GM12892 (cell line): ENCODE results near the gene SORT1.
"Not testable (repeated sequence)": the region's sequence is repeated elsewhere in the genome, so short reads cannot be mapped to it uniquely, and the experiment has no call there.

Source experiments
- DNase-seq: peaks from one replicate; pipeline ENCODE4 v3.0.0; 2011; ENCODE audit not compliant: insufficient read length
- FAIRE-seq: peaks from 2 replicates; lab custom pipeline; 2011; peaks lifted over from hg19 to GRCh38; lab: Jason Lieb, UNC
- POLR2A ChIP-seq: IDR thresholded peaks from 2 replicates; pipeline ENCODE4 v1.6.1; 2011; ENCODE audit warnings: low read depth, low read length, control low read depth
- POLR2AphosphoS5 ChIP-seq: IDR thresholded peaks from 2 replicates; pipeline ENCODE4 v1.6.1; 2011; ENCODE audit warnings: low read depth, low read length, control low read depth
- TAF1 ChIP-seq: IDR thresholded peaks from 2 replicates; pipeline ENCODE4 v1.6.1; 2011; ENCODE audit warnings: low read depth, mild to moderate bottlenecking, control low read depth, low read length, borderline replicate concordance

The SORT1 gene

GRCh38 chr1:109316506-109316905 is 81.2 kb downstream of the SORT1 start:
- FAIRE-seq (no peak), DNase-seq (no peak)
- TF ChIP-seq POLR2AphosphoS5 (no peak), POLR2A (no peak), TAF1 (no peak)

GRCh38 chr1:109315288-109315687 is 82.4 kb downstream of the SORT1 start:
- TF ChIP-seq POLR2A, result no peak
- TF ChIP-seq TAF1, result no peak
- TF ChIP-seq POLR2AphosphoS5, result no peak
- FAIRE-seq (no peak), DNase-seq (no peak)

- no peak for DNase-seq
- TF ChIP-seq POLR2A (no peak), TAF1 (no peak), POLR2AphosphoS5 (no peak)
- no peak for FAIRE-seq
These were observed 82.9 kb downstream of the SORT1 start for GRCh38 chr1:109314795-109315194.

GRCh38 chr1:109312978-109313775 is 84.5 kb downstream of the SORT1 start:
- no peak for FAIRE-seq
- TF ChIP-seq POLR2A (no peak), POLR2AphosphoS5 (no peak), TAF1 (no peak)
- DNase-seq, result no peak

- no peak for TF ChIP-seq POLR2A
- TF ChIP-seq POLR2AphosphoS5, result no peak
- TF ChIP-seq TAF1, result no peak
- no peak for FAIRE-seq
These were observed 85.5 kb downstream of the SORT1 start for GRCh38 chr1:109312246-109312645.

GRCh38 chr1:109309347-109309746 is 88.4 kb downstream of the SORT1 start:
- no peak for TF ChIP-seq TAF1
- no peak for TF ChIP-seq POLR2A
- TF ChIP-seq POLR2AphosphoS5, result no peak
- DNase-seq, result no peak
- FAIRE-seq, result no peak

More at GRCh38 chr1:109312246-109312645, 85.5 kb downstream of the SORT1 start:
- no peak for DNase-seq

GRCh38 chr1:109307274-109308021 is 90.3 kb downstream of the SORT1 start:
- DNase-seq (no peak), FAIRE-seq (no peak)
- no peak for TF ChIP-seq TAF1
- TF ChIP-seq POLR2AphosphoS5, result no peak
- no peak for TF ChIP-seq POLR2A

- TF ChIP-seq TAF1 (no peak), POLR2A (no peak), POLR2AphosphoS5 (no peak)
- DNase-seq, result no peak
- FAIRE-seq, result no peak
These were observed 90.9 kb downstream of the SORT1 start, which contains the start of gene MYBPHL for GRCh38 chr1:109306832-109307273. Gene MYBPHL, minus strand, starts transcription at chr1:109307011. Its CDS starts 20 bp downstream, at chr1:109306991.

GRCh38 chr1:109305991-109306390 is 91.7 kb downstream of the SORT1 start:
- DNase-seq, FAIRE-seq: not testable (repeated sequence)

GRCh38 chr1:109304226-109304920 is 93.3 kb downstream of the SORT1 start:
- FAIRE-seq (no peak), DNase-seq (no peak)
- TF ChIP-seq TAF1 (no peak), POLR2AphosphoS5 (no peak), POLR2A (no peak)

GRCh38 chr1:109301874-109302273 is 95.8 kb downstream of the SORT1 start:
- no peak for DNase-seq
- FAIRE-seq, result no peak
- no peak for TF ChIP-seq POLR2AphosphoS5
- no peak for TF ChIP-seq TAF1
- TF ChIP-seq POLR2A, result no peak

- TF ChIP-seq POLR2AphosphoS5 (no peak), TAF1 (no peak), POLR2A (no peak)
- no peak for FAIRE-seq
These were observed 97.0 kb downstream of the SORT1 start for GRCh38 chr1:109300650-109301151.

More at GRCh38 chr1:109300650-109301151, 97.0 kb downstream of the SORT1 start:
- no peak for DNase-seq
